ENCODE measurements around the gene RHO. TPM values are rescaled to one million over a fixed set of nuclear protein-coding genes. Genes with fewer than 3 reads are reported as not detected.

Gene RHO
- total RNA-seq, 1 donor from 2014 or later = not detected

DNA sequence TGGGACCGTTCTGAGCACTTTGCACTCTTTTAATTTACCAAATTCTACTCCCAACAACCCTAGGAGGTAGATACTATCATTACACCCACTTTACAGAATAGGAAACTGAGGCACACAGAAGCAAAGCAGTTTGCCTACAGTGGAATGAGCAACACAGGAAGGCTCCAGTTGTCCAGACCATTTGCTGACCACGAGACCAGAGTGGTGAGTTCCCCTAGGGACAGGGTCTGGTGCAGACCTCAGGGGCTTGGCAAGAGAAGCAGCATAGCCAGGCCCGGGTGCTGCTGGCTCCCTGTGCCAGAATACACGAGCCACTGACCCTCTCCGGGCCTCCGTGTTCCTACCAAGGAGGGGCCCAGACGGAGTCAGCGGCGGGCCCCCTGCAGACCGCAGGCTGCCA is 51.6 kb downstream of the RHO start:
- H3K27me3 Mint-ChIP-seq (ENCODE audit: low read depth) = no peaks in the 10 kb centered on the region
- no peak overlapping the region for H3K4me3 Mint-ChIP-seq
- no peaks in the 10 kb centered on the region for H3K36me3 Mint-ChIP-seq (ENCODE audit: low read depth)
- H3K4me1 Mint-ChIP-seq = no peaks in the 10 kb centered on the region
- TF ChIP-seq, protein P1, sequence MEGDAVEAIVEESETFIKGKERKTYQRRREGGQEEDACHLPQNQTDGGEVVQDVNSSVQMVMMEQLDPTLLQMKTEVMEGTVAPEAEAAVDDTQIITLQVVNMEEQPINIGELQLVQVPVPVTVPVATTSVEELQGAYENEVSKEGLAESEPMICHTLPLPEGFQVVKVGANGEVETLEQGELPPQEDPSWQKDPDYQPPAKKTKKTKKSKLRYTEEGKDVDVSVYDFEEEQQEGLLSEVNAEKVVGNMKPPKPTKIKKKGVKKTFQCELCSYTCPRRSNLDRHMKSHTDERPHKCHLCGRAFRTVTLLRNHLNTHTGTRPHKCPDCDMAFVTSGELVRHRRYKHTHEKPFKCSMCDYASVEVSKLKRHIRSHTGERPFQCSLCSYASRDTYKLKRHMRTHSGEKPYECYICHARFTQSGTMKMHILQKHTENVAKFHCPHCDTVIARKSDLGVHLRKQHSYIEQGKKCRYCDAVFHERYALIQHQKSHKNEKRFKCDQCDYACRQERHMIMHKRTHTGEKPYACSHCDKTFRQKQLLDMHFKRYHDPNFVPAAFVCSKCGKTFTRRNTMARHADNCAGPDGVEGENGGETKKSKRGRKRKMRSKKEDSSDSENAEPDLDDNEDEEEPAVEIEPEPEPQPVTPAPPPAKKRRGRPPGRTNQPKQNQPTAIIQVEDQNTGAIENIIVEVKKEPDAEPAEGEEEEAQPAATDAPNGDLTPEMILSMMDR (conservative IDR thresholded peaks at IDR 0.05) = no peak
- H3K27ac Mint-ChIP-seq (ENCODE audit: unreplicated experiment) = no peak overlapping the region
- H3K9me3 Mint-ChIP-seq = no peaks in the 10 kb centered on the region
- DNase-seq (ENCODE audit: low read depth, low spot score) = no peak

DNA sequence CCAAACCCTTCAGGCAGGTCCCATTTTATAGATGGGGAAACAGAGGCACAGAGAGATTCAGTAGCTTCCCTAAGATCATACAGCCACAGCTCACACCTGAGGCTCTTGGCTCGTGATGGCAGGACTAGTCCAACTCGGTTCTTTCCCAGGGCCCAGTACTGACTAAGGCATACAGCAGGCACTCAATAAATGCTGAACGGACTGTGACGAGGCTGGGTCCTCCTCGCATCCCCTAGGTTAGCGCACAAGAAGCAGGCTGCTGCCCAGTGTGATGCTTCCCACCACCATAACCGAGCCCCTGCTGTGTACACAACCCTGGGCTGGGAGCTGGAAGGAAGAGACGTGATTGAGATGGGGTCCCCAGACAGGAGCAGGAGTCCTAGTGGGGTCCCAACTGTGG is 53.2 kb downstream of the RHO start:
- TF ChIP-seq, protein P1 (conservative IDR thresholded peaks at IDR 0.05) = no peak
- H3K4me3 Mint-ChIP-seq = no peak overlapping the region

DNA sequence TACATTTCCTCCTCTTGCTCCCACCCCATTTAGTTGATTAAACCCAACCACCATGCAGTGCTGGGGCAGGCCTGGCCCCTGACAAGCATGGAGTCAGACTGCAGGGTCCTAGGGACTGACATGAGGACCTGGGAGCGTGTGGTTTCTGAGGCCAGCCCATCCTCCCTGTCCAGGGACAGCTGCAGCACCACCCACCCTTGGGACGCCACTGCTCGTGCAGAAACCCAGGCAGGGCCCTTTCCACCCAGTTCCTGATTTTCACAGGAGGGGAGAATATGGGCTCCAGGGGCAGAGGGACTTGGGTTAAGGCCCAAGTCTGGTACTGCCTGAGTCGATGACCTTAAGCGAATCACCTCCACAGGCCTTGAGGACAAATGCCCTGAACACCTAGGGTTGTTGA is 54.4 kb downstream of the RHO start:
- TF ChIP-seq, protein P1 (conservative IDR thresholded peaks at IDR 0.05) = no peak
- H3K36me3 Mint-ChIP-seq (ENCODE audit: low read depth) = no peaks in the 10 kb centered on the region
- DNase-seq (ENCODE audit: low read depth, low spot score) = no peak
- no peaks in the 10 kb centered on the region for H3K4me1 Mint-ChIP-seq
- no peaks in the 10 kb centered on the region for H3K9me3 Mint-ChIP-seq
- no peaks in the 10 kb centered on the region for H3K27me3 Mint-ChIP-seq (ENCODE audit: low read depth)
- H3K4me3 Mint-ChIP-seq = no peak overlapping the region
- H3K27ac Mint-ChIP-seq (ENCODE audit: unreplicated experiment) = no peak overlapping the region

More for the DNA sequence above, 53.2 kb downstream of the RHO start:
- DNase-seq (ENCODE audit: low read depth, low spot score) = no peak
- Mint-ChIP-seq H3K27me3 (ENCODE audit: low read depth) (no peaks in the 10 kb centered on the region), H3K4me1 (no peaks in the 10 kb centered on the region), H3K27ac (ENCODE audit: unreplicated experiment) (no peak overlapping the region), H3K9me3 (no peaks in the 10 kb centered on the region), H3K36me3 (ENCODE audit: low read depth) (no peaks in the 10 kb centered on the region)

DNA sequence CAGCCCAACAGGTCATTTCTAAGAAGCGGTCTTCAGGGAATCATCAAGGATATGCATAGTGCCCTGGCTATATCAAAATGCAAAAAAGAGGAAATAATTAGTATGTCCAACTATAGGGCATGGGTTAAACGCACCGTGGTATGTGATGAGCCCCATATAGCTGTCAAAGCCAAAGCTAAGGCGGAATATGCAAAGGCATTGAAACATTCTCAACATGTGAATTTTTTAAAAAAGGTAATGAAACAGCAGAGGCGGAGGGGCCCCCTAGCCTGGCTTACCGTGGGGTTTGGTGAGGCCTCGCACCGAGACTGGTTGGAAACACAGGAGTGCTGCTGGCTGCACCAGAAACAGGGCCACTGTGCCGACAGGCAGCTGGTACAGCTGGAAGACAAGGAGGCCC is 54.9 kb downstream of the RHO start:
- H3K27me3 Mint-ChIP-seq (ENCODE audit: low read depth) = no peaks in the 10 kb centered on the region
- H3K4me1 Mint-ChIP-seq = no peaks in the 10 kb centered on the region
- TF ChIP-seq, protein P1 (conservative IDR thresholded peaks at IDR 0.05) = no peak
- no peak for DNase-seq (ENCODE audit: low read depth, low spot score)
- no peaks in the 10 kb centered on the region for H3K36me3 Mint-ChIP-seq (ENCODE audit: low read depth)
- no peak overlapping the region for H3K27ac Mint-ChIP-seq (ENCODE audit: unreplicated experiment)
- H3K4me3 Mint-ChIP-seq = no peak overlapping the region
- H3K9me3 Mint-ChIP-seq = no peaks in the 10 kb centered on the region

DNA sequence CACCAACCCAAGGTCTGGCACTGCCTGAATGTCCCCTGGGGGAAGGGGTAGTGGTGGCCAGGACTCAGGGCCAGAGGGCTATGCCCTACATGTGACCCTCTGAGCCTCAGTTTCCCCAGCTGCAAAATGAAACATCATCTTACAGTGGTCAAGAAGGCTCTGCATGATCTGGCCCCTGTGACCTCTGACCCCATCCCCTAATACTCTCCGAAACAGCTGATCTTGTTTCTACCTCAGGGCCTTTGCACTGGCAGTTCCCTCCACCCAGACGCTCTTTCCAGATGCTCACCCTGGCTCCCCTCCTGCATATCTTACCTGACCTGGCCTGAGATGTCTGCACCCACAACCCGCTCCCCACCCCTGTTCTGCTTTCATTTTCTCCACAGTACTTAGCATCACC is 56.2 kb downstream of the RHO start:
- H3K9me3 Mint-ChIP-seq = no peaks in the 10 kb centered on the region
- DNase-seq (ENCODE audit: low read depth, low spot score) = no peak
- H3K27ac Mint-ChIP-seq (ENCODE audit: unreplicated experiment) = no peak overlapping the region
- H3K27me3 Mint-ChIP-seq (ENCODE audit: low read depth) = no peaks in the 10 kb centered on the region
- TF ChIP-seq, protein P1 (conservative IDR thresholded peaks at IDR 0.05) = no peak
- H3K4me1 Mint-ChIP-seq = no peaks in the 10 kb centered on the region
- no peak overlapping the region for H3K4me3 Mint-ChIP-seq
- no peaks in the 10 kb centered on the region for H3K36me3 Mint-ChIP-seq (ENCODE audit: low read depth)

Other genes starting within 250 kb of the RHO start
- gene HMCES, start 249.8 kb upstream of the RHO start, total RNA-seq = 61.2 and 62.9 TPM in 2 replicates
- 3.1 and 4.0 TPM in 2 replicates for gene EFCAB12, start 100.0 kb upstream of the RHO start, total RNA-seq
- 37.8 and 39.5 TPM in 2 replicates for gene MBD4, start 88.7 kb upstream of the RHO start, total RNA-seq
- gene IFT122, start 88.4 kb upstream of the RHO start, total RNA-seq = 44.9 and 49.3 TPM in 2 replicates
- not detected in 2 replicates for gene H1-8, start 14.5 kb downstream of the RHO start, total RNA-seq
- 39.4 and 44.3 TPM in 2 replicates for gene PLXND1, start 78.0 kb downstream of the RHO start, total RNA-seq

All from neural crest cell (in vitro differentiated cells).